Measurements from ENCODE around the gene R3HDM2.

DNA sequence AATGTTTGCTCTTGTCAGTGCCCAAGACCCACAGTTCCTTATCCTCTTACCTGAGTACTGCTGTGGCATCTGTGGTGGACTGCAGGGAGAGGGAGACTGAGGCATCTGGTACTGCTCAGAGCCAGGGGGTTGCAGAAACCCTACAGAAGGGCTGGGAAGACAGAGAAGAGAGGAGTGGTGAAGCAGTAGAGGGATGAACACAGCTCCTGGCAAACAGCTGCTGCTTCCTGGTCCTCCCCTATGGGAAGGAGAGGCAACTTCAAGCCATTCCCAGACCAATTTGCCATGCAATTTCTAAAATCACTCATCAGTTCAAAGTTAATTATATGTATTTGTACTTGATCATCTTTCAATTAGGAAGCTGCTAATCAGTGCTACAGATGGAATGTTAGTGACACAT is 164.2 kb downstream of the R3HDM2 start:
- no peak for TF ChIP-seq SMC3 (conservative IDR thresholded peaks at IDR 0.05; ENCODE audit: poor library complexity)
- TF ChIP-seq, protein P1, sequence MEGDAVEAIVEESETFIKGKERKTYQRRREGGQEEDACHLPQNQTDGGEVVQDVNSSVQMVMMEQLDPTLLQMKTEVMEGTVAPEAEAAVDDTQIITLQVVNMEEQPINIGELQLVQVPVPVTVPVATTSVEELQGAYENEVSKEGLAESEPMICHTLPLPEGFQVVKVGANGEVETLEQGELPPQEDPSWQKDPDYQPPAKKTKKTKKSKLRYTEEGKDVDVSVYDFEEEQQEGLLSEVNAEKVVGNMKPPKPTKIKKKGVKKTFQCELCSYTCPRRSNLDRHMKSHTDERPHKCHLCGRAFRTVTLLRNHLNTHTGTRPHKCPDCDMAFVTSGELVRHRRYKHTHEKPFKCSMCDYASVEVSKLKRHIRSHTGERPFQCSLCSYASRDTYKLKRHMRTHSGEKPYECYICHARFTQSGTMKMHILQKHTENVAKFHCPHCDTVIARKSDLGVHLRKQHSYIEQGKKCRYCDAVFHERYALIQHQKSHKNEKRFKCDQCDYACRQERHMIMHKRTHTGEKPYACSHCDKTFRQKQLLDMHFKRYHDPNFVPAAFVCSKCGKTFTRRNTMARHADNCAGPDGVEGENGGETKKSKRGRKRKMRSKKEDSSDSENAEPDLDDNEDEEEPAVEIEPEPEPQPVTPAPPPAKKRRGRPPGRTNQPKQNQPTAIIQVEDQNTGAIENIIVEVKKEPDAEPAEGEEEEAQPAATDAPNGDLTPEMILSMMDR (IDR thresholded peaks at IDR 0.05; ENCODE audit: poor library complexity, severe bottlenecking) = no peak
- no peak for TF ChIP-seq POLR2AphosphoS5 (IDR thresholded peaks at IDR 0.05)
- TF ChIP-seq, protein P2, sequence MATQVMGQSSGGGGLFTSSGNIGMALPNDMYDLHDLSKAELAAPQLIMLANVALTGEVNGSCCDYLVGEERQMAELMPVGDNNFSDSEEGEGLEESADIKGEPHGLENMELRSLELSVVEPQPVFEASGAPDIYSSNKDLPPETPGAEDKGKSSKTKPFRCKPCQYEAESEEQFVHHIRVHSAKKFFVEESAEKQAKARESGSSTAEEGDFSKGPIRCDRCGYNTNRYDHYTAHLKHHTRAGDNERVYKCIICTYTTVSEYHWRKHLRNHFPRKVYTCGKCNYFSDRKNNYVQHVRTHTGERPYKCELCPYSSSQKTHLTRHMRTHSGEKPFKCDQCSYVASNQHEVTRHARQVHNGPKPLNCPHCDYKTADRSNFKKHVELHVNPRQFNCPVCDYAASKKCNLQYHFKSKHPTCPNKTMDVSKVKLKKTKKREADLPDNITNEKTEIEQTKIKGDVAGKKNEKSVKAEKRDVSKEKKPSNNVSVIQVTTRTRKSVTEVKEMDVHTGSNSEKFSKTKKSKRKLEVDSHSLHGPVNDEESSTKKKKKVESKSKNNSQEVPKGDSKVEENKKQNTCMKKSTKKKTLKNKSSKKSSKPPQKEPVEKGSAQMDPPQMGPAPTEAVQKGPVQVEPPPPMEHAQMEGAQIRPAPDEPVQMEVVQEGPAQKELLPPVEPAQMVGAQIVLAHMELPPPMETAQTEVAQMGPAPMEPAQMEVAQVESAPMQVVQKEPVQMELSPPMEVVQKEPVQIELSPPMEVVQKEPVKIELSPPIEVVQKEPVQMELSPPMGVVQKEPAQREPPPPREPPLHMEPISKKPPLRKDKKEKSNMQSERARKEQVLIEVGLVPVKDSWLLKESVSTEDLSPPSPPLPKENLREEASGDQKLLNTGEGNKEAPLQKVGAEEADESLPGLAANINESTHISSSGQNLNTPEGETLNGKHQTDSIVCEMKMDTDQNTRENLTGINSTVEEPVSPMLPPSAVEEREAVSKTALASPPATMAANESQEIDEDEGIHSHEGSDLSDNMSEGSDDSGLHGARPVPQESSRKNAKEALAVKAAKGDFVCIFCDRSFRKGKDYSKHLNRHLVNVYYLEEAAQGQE (IDR thresholded peaks at IDR 0.05; ENCODE audit: borderline replicate concordance) = no peak
- no peak for TF ChIP-seq EZH2 (IDR thresholded peaks at IDR 0.05; ENCODE audit: borderline replicate concordance, insufficient read depth, low read length, poor library complexity, severe bottlenecking)
- TF ChIP-seq RAD21 (conservative IDR thresholded peaks at IDR 0.05) = no peak

Data from neural cell (in vitro differentiated cells).